ENCODE measurements around the gene SAT1.
"Not testable (repeated sequence)": the region's sequence is repeated elsewhere in the genome, so short reads cannot be mapped to it uniquely, and the experiment has no call there.

SAT1 gene

DNA sequence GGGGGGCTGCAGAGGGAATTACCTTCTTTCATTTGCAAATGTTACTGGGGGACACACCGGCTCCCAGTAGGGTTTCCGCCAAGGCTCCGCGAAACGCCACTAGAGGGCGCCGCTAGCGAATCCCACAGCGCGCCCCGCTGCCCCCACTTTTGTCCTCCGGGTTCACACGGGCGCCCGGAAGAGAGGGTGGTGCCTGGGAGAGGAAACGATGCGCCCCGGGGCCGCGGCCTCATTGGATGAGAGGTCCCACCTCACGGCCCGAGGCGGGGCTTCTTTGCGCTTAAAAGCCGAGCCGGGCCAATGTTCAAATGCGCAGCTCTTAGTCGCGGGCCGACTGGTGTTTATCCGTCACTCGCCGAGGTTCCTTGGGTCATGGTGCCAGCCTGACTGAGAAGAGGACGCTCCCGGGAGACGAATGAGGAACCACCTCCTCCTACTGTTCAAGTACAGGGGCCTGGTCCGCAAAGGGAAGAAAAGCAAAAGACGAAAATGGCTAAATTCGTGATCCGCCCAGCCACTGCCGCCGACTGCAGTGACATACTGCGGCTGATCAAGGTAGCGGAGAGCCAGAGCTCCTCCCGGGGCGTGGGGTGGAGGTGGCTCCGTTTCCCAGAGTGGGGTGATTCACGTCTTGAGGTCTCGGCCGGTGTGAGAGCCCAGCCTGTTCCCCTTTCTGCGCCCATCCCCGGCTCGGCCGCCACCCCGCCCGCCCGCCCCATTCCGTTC lies at the start of gene SAT1:
Gene SAT1 (plus strand): TSS at position 311 of the 726 bp plus-strand sequence. CDS start 179 bp downstream, at position 490.
- DNase-seq = peak; percentile 91 to 98 (median 95)
- intact Hi-C loops (cut with DNase I) = loop anchor here (1.0 kb wide), 1 partner anchor 119 kb away; no protein-coding TSS in a partner anchor

DNA sequence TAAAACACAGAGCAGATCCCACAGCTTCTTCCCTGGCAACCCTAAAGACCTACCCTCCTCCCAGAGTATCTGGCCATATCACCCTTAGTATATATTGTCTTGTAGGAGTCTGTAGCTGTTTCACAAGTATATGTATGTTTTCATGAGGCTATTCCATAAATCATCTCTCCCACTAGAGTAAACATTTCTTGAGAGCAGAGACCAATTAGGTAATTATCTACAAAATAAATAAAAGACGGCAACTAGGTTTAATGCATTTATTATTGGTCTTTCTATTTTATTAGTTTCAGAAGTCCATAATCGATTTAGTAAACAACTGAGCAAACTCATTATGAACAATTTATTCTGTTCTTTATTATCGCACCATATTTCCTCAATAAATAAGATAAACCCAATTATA lies 46.9 kb upstream of the SAT1 start:
- intact Hi-C loops (cut with DNase I) = no loop called here

DNA sequence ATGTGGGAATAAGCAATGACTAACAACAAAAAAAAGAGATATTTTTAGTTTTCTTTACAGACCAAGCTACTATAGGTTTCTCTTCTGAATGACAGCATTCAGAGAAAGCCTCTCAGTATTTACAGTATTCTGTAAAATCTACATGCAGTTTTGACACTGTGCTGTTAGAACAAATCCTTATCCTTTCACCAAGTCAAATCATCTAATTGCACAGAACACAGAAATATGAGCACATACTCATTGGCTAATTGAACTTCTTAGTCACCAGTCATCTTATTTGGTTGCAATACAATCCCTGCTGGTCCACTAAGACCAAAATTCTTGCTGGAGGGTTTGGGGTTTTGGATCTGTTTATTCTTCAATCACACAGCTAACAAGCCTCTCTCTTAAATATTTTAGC lies 45.6 kb upstream of the SAT1 start:
- no peak for DNase-seq
- intact Hi-C loops (cut with DNase I) = no loop called here

More for the DNA sequence above, 46.9 kb upstream of the SAT1 start:
- DNase-seq = no peak

DNA sequence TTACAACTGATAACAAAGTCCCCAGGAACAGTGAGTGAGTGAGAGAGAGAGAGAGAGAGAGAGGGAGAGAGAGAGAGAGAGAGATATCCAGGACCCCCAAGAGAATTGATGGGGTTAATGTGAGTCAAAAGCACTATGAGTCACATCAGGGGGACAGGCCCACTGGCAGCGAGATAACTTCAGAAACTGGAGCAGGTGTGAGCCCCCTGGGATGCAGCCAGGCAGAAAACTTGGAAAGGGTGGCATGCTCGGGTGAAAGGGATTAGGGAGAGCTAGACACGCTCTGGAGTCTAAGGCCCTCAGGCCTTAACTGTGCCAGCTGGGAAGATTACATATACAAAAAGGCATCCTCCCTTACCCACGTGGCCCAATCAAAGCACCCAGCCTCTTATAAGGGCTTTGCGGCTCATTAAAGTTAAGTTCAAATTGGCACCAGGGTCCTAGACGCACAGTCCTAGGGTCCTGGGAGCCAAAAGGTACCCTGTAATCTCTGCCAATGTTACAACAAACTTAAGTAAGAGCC lies 40.7 kb upstream of the SAT1 start:
- intact Hi-C loops (cut with DNase I) = no loop called here
- DNase-seq = peak in 1 of 42 donors; percentile 38

DNA sequence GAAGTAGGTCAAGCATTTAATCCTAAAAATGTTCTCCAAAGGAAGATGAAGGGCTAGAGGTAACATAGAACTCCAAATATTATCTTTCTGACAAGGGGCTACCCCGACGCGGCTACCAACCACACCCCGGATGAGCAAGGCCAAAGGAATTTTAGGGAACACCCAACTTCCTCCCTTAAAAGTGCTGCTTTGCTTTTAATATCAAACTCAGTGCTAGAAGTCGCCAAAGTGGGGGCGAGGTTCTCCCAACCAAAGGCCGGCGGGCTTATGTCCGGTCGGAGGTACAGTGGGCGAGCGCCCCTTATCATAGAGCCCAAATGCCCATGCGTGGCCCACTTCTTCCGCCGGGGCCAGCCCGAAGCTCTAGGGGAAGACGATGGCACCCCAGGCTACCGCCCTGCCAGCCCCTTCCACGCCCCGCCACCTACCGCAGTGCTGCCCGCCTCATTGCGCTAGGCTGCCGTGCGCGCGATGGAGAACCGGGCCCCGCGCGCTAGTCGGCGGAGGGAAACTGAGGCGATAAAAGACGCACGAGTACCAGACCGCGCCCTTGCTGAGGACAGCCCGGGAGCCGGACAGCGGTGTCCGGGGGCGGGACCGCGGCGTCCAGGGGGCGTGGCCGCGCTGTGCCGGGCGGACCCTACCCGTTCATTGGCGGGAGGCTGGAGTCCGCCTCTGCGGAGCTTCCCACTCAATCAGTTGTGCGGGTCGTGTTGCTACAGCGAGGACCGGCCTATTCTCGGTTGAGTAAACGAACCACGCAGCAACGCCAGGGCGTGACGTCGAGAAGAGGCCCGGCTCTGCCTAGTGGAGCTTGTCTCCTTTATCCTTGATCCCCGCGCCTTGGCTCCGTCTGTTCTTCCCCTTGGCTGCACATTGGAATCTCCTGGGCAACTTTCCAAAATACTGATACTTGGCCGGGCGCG lies 40.0 kb upstream of the SAT1 start, which contains the start of gene ACOT9:
Gene ACOT9 (minus strand): TSS at position 580 of the 926 bp plus-strand sequence. CDS start 132 bp downstream, at position 448.
- intact Hi-C loops (cut with DNase I) = no loop called here

DNA sequence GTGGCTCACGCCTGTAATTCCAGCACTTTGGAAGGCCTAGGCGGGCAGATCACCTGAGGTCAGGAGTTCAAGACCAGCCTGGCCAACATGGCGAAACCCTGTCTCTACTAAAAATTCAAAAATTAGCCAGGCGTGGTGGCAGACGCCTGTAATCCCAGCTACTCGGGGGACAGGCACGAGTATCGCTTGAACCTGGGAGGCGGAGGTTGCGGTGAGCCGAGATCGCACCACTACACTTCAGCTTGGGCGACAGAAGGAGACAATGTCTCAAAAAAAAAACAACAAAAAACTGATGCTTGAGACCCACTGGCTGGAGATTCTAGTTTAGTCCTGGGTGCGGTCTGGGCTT lies 39.4 kb upstream of the SAT1 start:
- intact Hi-C loops (cut with DNase I) = not testable (repeated sequence)

More for the DNA sequence above, 40.0 kb upstream of the SAT1 start, which contains the start of gene ACOT9:
- peak; percentile 45 to 86 (median 72) for DNase-seq

DNA sequence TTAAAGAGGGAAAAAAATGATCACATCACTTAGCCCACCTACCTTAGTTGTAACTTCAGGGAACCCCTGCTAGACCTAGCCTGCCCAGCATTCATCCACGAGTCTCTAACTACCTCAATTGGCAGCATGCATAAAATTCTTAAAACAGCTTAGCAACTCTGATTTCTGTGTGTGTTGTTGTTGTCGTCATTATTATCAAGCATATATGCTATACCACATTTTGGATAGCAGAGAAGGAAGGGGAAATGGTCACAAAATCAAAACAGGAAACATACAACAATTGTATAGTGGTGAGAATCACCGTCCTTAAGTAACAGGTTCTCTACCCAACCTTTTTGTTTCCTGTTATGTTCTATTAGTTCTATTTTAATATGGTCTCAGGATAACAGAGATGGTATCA lies 37.2 kb upstream of the SAT1 start:
- intact Hi-C loops (cut with DNase I) = no loop called here
- DNase-seq = no peak

More for the DNA sequence above, 39.4 kb upstream of the SAT1 start:
- not testable (repeated sequence) for DNase-seq

DNA sequence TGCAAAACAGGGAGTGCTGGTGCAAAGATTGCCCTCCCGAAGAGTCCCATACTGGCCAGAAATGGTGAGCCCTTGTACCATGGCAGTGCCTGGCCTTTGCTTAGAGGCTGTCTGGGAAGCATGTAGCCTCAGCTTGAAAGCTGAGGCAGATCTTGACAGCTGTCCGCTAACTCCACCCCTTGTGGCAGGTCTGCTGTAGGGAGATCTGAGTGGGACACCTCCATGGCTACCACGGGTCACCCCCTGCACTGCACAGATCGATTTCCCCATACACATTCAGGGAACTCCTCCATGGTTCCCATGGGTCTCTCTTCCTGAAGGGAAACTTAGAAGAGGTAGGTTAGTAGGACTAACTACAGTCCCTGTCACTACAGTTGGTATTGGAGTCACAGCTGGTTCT lies 33.8 kb upstream of the SAT1 start:
- intact Hi-C loops (cut with DNase I) = no loop called here
- no peak for DNase-seq

DNA sequence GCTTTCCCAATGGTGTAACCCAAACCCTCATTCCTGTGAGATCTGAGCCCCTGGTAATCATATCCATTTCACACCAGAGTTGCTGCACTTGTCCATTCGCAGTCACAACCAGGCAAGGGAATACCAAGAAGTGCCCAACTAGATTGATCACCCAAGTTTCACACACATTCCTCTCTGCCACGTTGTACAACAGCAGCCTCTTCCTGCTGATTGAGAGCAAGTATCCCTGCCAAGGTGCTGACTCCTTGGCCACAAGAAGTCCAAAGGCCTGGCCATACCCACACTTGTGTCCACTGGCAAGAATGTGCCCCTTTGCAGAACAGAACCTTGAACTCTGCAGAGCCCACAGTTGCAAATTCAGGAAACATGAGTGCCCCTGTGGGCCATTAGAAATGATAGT lies 33.4 kb upstream of the SAT1 start:
- no peak for DNase-seq
- intact Hi-C loops (cut with DNase I) = no loop called here

DNA sequence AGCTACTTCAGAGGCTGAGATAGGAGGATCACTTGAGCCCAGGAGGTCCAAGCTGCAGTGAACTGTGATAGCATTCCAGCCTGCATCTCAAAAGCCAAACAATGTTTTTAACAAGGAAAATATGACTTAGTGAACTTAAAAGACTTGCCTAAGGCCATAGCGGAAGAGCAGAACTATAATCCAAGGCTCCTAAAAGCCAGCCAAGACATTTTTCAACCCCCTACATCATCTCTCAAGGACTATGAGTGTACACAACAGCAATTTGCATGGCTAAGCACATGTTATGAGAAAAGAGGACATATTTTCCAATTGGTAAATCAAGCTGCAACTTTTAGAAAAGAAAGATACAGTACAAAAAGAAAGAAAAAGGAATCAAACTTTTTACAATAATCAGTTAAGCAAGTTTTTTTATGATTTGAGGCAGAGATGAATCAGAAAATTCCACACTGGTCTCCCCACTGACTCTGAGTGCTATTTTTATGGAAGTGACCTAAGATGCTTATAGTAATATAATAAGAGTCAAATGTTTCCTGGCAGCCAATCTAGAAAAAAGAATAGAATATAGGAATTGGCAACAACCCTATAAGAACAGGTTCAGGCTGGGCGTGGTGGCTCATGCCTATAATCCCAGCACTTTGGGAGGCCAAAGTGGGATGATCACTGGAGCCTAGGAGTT lies 30.1 kb upstream of the SAT1 start:
- intact Hi-C loops (cut with DNase I) = no loop called here
- no peak for DNase-seq

DNA sequence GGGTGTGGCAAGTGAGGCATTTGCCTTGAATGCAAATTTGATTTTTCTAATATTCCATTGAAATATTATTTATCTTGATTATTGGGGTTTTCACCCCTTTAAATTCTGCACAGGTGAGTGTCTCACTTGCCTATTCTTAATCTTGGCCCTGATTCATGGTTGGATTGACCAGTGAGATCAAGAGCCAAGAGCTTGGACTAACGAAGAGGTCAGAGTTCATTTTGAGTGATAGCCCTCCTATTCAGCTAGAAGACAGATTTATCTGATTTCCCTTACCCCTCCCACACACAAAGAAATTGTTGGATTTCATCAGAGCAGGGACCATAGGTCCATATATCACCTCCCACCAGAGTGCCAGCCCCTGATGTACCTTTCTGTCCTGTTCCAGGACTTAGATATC lies 28.3 kb upstream of the SAT1 start:
- intact Hi-C loops (cut with DNase I) = no loop called here
- no peak for DNase-seq

DNA sequence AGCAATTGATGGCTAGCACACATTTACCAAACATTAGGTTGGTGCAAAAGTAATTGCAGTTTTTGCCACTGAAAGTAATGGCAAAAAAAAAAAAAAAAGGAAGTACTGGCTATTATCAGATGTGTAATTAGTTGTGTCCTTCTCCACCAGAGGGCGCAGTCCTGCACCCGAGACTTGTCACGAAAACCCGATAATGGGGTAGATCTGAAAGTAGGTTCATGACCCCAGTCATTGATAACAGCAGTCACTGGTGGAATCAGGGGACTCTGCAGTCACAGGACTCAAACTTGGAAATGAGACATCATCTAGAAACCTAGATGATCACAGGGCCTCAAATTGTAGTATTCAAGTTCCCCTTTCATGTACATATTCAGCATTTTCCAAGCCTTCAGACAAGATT lies 26.8 kb upstream of the SAT1 start:
- intact Hi-C loops (cut with DNase I) = no loop called here
- peak in 40 of 42 donors; percentile 11 to 81 (median 51) for DNase-seq

DNA sequence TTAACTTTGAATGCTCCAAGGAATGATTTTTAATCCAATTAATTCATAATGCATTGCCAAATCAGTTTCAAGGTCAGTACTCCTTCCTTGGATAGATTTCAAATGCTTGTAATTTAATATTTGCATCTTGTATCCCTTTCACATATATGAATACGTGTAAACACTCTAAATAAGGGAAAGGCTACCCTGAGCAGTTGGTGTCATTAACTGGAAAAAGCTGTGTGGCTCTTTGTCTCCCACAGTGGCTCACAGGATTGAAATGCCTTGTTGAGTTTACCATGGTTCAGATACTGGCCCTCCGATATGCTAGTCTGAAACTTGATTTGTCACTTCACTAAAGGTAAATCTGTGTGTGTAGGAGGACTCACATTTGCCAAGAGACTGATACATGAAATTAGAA lies 23.2 kb upstream of the SAT1 start:
- intact Hi-C loops (cut with DNase I) = no loop called here
- no peak for DNase-seq

DNA sequence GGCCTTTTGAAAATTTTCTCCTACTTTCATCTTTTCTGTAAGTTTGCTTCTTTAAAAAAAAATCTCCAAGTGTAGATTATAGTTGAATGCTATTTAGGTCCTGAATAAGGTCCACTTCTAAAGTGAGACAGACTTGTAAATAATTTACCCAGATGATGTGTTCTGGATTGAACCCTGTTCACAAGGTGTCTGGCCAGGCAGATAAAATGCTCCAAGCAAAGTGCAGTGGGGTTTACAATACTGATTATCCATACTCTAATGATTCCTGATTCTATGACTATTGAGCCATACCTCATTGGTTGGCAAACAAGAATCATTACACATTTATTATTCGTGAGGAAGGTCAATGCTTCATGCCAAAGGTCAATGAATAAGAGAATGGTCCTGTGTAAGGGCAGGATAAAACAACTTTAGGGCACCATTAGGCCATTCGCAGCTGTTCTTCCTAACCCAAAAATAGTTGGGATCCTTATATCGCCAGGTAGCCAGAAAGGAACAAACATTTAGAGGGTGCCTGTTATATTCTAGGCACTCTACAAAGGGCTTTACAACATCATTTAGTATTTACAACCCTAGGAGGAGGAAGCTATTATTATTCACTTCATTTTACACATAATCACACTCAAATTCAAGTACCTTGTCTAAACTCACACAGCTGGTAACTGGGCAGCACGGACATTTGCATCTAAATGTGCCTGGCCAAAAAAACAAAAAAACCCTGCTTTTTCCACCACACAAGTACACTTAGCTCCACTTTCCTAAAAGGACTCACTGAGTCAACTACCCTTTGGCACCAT lies 18.6 kb upstream of the SAT1 start:
- intact Hi-C loops (cut with DNase I) = no loop called here
- DNase-seq = no peak

DNA sequence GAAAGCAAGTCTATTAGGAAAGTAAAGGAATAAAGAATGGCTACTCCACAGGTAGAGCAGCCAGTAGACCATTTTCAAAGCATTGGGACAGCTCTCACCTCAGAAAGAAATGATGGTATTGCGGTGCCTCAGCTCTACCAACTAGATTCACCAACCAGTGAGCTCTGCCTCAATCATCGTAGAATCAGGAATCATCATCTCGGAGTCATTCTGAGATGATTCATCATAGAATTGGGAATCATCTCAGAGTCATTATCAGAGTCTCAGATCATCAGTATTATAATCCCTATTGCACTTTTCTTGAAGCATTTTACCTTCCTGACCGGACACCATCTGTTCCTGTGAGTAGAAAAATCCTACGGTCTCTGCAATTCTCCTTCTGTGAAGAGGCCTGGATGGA lies 17.5 kb upstream of the SAT1 start:
- DNase-seq = no peak
- intact Hi-C loops (cut with DNase I) = no loop called here

DNA sequence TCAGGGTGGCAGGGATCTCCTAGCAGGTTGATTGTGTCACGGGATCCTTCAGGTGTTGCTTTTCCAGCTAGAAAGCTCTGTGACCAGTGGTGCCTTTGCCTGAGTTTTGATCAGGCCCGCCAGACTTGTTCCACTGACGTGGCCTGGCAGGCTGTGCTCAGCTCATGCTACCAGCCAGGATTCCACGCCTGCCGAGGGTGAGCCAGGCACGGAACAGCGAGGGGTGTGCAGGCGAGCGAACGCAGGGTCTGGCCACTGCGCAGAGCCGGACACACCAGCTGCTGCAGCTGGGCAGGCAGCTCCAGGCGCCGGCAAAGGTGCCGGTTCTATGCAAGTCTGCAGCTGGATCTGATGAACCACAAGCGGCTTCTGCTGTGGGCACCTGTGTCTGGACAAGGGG lies 17.1 kb upstream of the SAT1 start:
- DNase-seq = no peak
- intact Hi-C loops (cut with DNase I) = no loop called here

DNA sequence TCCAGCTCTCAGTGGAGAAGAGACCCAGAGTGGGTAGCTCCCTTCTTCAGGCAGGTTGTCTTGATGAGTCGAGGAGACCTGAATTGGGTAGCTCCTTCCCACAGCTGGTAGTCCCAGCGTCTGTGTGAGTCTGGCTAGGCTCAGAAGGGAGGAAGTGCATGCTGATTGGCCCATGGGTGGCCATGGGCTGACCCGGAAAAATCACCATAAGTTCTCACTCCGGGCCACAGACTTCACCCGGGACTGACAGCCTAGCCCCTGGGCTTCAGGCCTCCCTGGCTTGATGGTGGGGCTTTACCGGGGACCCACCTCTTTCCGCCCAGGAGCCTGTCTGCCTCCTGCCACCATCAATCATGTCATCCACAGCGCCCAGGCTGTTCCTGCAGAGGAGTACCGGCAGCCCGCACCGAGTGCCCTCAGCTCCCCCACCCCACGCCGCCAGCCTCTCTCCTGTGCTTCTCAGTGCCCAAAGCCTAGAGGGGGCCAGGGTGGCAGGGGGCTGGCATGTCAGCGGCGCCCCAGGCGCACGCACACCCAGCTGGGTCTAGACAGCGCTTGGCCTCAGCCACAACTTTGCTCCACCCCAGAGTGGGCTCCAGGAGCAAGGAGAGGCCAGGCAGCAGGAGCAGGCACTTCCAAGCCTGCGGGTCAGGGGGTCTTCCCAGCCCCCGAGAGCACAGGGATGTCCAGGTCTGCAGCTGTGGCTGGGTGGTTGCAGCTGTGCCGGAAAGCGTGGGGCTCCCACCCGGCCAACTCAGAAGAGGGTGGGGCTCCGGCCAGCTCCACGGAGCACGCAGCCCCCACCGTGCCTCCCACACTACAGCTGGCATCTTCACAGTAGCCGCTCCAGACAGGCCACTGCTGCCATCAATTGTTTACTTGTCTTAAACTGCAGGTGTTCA lies 16.1 kb upstream of the SAT1 start:
- DNase-seq = no peak
- intact Hi-C loops (cut with DNase I) = no loop called here

DNA sequence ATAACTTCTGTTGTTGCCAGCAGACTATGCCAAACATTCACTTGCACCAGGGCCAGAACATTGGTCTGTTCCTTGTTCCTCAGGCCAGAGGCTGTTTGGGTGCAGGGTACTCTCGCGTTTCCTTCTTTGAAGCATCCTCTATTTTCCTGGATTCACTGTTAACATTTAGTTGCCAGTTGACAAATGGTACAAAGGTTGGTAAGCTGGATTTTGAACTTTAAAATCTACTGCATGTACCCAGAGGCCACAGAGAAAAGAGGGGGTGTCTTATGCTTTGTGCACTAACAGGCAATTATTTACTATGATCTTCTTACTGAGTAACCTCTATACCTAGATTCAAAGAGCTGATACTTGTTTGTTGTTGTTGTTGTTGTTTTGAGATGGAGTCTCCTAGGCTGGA lies 12.8 kb upstream of the SAT1 start:
- no peak for DNase-seq
- intact Hi-C loops (cut with DNase I) = no loop called here

All from head of caudate nucleus (tissue), 42 donors.